Muscle of leg (tissue), 11 donors: ENCODE data around the gene TAF1. TPM values are rescaled to one million over a fixed set of nuclear protein-coding genes. Genes with fewer than 3 reads are reported as not detected.
"Not testable (repeated sequence)": the region's sequence is repeated elsewhere in the genome, so short reads cannot be mapped to it uniquely, and the experiment has no call there.

Experiments
- DNase-seq: peaks from one replicate; pipeline ENCODE4 v3.0.0; 2013
- H3K27ac ChIP-seq: one replicate; pipeline ENCODE4 v1.5.1; 2013; ENCODE audit warnings: mild to moderate bottlenecking, low read length, control low read depth
- H3K27me3 ChIP-seq: one replicate; pipeline ENCODE4 v1.6.1; 2013; ENCODE audit warnings: low read length; ENCODE audit not compliant: control insufficient read depth, insufficient read depth
- H3K36me3 ChIP-seq: one replicate; pipeline ENCODE4 v1.6.1; 2013; ENCODE audit warnings: low read length; ENCODE audit not compliant: control insufficient read depth, insufficient read depth
- H3K4me1 ChIP-seq: one replicate; pipeline ENCODE4 v1.6.1; 2013; ENCODE audit warnings: low read length; ENCODE audit not compliant: control insufficient read depth, insufficient read depth
- H3K4me3 ChIP-seq: one replicate; pipeline ENCODE4 v1.5.1; 2013; ENCODE audit warnings: low read length, control low read depth
- H3K9me3 ChIP-seq: replicated peaks from 2 replicates; pipeline ENCODE4 v1.6.1; 2013; ENCODE audit warnings: low read depth, low read length; ENCODE audit not compliant: control insufficient read depth
- WGBS: methylation state at CpG from one replicate; pipeline ENCODE4 v1.1.5; 2013; ENCODE audit warnings: missing lambda C conversion rate; ENCODE audit not compliant: insufficient coverage; 5-methylcytosine and 5-hydroxymethylcytosine counted together
- polyA plus RNA-seq, 8 donors: library from polyadenylated mRNA; unstranded; fragments of 120-200 nt; gene quantifications; one replicate each; pipeline versions ENCODE4 v1.2.1 to v1.2.3, GENCODE V29; 2013; ENCODE audit warnings: inconsistent platforms in 1 of 8, low replicate concordance in 1 of 8; ENCODE audit not compliant: insufficient read length in 8 of 8, insufficient read depth in 1 of 8
- total RNA-seq: library from RNA; stranded (reverse); fragments of 120-200 nt; gene quantifications from one replicate; pipeline ENCODE4 v1.2.4, GENCODE V29; 2013

The TAF1 gene
- total and polyA plus RNA-seq, 9 donors: 19.1 to 32.9 (median 27.6) TPM

DNA sequence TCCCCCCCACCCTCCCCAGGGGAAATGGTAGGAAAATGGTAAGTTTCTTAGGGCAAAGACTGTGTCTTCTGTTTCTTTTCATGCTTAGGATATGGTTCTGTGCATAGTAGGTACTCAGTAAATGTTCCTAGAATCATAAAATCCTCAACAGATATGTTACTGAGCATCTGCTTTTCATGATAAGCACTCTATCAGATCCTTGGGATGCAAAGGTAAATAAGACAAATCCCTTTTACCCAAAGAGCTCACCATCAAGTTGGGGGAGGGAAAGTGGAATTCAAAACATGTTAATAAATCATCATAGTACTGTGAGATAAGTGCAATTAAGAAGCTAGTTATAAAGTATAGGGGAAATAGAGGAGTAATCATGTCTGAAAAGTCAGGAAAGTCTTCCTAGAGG is 98.8 kb downstream of the TAF1 start:
- Histone ChIP-seq H3K4me3 (no peak overlapping the region), H3K4me1 (no peaks in the 10 kb centered on the region), H3K27me3 (no peaks in the 10 kb centered on the region), H3K36me3 (peaks cover 24% of the 10 kb centered on the region), H3K27ac (no peak overlapping the region), H3K9me3 (no peaks in the 10 kb centered on the region)
- DNase-seq: no peak

GRCh38 chrX:71466979-71467523 is 100.9 kb downstream of the TAF1 start:
- Histone ChIP-seq H3K9me3 (no peaks in the 10 kb centered on the region), H3K4me3 (no peak overlapping the region), H3K36me3 (peaks cover 7% of the 10 kb centered on the region), H3K4me1 (no peaks in the 10 kb centered on the region), H3K27me3 (no peaks in the 10 kb centered on the region), H3K27ac (no peak overlapping the region)
- no peak for DNase-seq
- 83% methylated on average over 2 of the region's 5 CpGs for WGBS

GRCh38 chrX:71475785-71476540 is 109.8 kb downstream of the TAF1 start:
- 73% methylated on average over 4 of the region's 8 CpGs for WGBS

DNA sequence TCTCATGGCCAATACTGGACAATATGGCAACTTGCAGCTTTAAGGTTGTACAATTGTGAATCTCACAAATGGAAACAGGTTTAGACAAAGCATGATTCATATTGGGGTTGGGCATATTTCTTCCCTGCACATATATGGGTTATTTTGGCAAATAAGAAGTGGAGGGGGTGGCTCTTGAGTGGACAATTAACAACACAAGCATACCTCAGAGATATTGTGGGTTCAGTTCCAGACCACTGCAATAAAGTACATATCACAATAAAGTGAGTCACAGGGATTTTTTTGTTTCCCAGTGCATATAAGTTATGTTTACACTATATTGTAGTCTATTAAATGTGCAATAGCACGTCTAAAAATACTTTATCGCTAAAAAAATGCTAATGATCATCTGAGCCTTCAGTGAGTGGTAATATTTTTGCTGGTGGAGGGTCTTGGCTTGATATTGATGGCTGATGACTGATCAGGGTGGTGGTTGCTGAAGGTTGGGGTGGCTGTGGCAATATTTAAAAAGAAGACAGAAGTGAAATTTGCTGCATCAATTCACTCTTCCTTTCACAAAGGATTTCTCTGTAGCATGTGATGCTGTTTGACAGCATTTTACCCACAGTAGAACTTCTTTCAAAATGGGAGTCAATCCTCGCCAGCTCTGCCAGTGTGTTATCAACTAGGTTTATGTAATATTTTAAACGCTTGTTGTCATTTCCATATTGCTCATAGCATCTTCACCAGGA is 116.2 kb downstream of the TAF1 start:
- H3K27me3 ChIP-seq: no peaks in the 10 kb centered on the region
- no peak overlapping the region for H3K27ac ChIP-seq
- H3K9me3 ChIP-seq: no peaks in the 10 kb centered on the region
- H3K36me3 ChIP-seq: no peaks in the 10 kb centered on the region
- H3K4me1 ChIP-seq: no peaks in the 10 kb centered on the region
- no peak overlapping the region for H3K4me3 ChIP-seq
- DNase-seq: no peak
- no CpG with 5 or more reads among the region's 4 CpGs for WGBS

More at GRCh38 chrX:71475785-71476540, 109.8 kb downstream of the TAF1 start:
- Histone ChIP-seq H3K36me3 (no peaks in the 10 kb centered on the region), H3K27ac (no peak overlapping the region), H3K9me3 (no peaks in the 10 kb centered on the region), H3K27me3 (no peaks in the 10 kb centered on the region), H3K4me3 (no peak overlapping the region), H3K4me1 (no peaks in the 10 kb centered on the region)
- no peak for DNase-seq

DNA sequence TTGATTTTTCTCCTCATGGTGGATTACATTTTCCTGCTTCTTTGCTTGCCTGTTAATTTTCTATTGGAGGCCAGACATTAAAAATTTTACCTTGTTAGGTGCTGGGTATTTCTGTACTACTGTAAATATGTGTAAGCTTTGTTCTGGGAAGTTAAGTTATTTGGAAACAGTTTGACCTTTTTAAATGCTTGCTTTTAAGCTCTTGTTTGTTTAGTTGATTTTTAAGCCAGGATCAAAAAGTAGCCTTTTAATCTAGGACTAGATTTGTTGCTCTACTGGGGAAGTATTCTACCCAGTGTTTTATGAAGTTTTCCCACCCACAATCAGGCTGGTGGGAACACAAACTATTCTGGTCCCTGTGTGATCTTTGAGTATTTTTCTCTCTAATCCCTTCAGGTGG is 121.7 kb downstream of the TAF1 start:
- Histone ChIP-seq H3K4me3 (no peak overlapping the region), H3K27ac (no peak overlapping the region), H3K36me3 (no peaks in the 10 kb centered on the region), H3K4me1 (no peaks in the 10 kb centered on the region), H3K9me3 (peaks cover 2% of the 10 kb centered on the region), H3K27me3 (no peaks in the 10 kb centered on the region)
- no peak for DNase-seq

GRCh38 chrX:71489540-71489939 is 123.4 kb downstream of the TAF1 start:
- H3K36me3 ChIP-seq: no peaks in the 10 kb centered on the region
- WGBS: 80% methylated on average over 3 of the region's 5 CpGs
- H3K4me3 ChIP-seq: no peak overlapping the region
- peaks cover 4% of the 10 kb centered on the region for H3K9me3 ChIP-seq
- H3K27ac ChIP-seq: no peak overlapping the region
- no peak for DNase-seq
- no peaks in the 10 kb centered on the region for H3K4me1 ChIP-seq
- peaks cover 2% of the 10 kb centered on the region for H3K27me3 ChIP-seq

DNA sequence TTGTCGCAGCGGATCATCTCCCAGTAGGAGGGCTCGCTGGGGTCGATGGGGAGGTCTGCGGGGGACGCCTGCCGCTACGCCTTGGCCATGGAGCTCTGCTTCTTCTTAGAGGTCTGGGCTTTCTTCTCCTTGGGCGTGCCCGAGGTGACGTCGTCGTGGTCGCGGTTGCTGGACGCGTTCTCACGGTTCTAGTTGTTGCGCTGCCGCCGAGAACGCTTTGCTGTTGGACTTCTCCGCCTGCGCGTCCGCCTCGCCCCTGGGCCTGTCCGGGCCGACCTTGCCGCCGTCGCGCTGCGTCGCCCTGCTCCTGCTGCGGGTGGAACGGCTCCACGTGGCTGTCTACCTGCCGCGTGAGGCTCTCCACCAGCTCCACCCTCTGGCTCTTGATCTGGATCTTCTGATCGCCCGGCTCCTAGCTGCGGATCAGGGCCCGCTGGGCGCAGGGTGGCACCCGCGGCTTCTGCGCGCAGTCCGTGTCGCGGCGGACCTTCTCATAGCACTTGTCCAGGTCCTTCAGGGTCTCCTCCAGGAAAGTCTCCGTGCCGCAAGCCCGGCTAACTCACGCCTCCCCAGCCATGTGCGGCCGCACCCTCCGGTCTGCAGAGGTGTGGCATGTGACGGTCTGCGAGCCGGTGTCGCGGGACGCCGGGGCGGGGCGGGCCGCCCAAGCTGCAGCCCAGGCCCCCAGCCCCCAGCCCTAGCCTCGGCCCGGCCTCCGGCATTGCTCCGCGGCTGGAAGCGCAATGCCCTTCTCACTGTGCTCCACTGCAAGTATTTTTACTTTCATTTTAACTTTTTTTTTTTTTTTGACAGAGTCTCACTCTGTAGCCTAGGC is 126.3 kb downstream of the TAF1 start:
- DNase-seq: peak; percentile 49
- H3K4me1 ChIP-seq: no peaks in the 10 kb centered on the region
- 30% methylated on average over 76 of the region's 76 CpGs for WGBS
- peaks cover 5% of the 10 kb centered on the region for H3K9me3 ChIP-seq
- H3K36me3 ChIP-seq: no peaks in the 10 kb centered on the region
- H3K4me3 ChIP-seq: peak overlapping the region; percentile 50
- H3K27ac ChIP-seq: no peak overlapping the region
- peaks cover 2% of the 10 kb centered on the region for H3K27me3 ChIP-seq

GRCh38 chrX:71493111-71493613 is 127.0 kb downstream of the TAF1 start:
- no peak overlapping the region for H3K27ac ChIP-seq
- H3K27me3 ChIP-seq: peaks cover 2% of the 10 kb centered on the region
- H3K4me3 ChIP-seq: no peak overlapping the region
- 65% methylated on average over 8 of the region's 16 CpGs for WGBS
- H3K4me1 ChIP-seq: no peaks in the 10 kb centered on the region
- no peaks in the 10 kb centered on the region for H3K36me3 ChIP-seq
- peaks cover 5% of the 10 kb centered on the region for H3K9me3 ChIP-seq
- DNase-seq: peak; percentile 53

GRCh38 chrX:71495979-71496378 is 129.8 kb downstream of the TAF1 start:
- DNase-seq, H3K27ac ChIP-seq, H3K4me1 ChIP-seq, H3K9me3 ChIP-seq, H3K27me3 ChIP-seq, H3K36me3 ChIP-seq, H3K4me3 ChIP-seq: not testable (repeated sequence)
- 57% methylated on average over 1 of the region's 3 CpGs for WGBS

GRCh38 chrX:71496476-71496875 is 130.3 kb downstream of the TAF1 start:
- H3K9me3 ChIP-seq: peaks cover 4% of the 10 kb centered on the region
- 88% methylated on average over 2 of the region's 3 CpGs for WGBS
- H3K27me3 ChIP-seq: peaks cover 2% of the 10 kb centered on the region
- no peak overlapping the region for H3K4me3 ChIP-seq
- DNase-seq: no peak
- H3K27ac ChIP-seq: no peak overlapping the region
- no peaks in the 10 kb centered on the region for H3K4me1 ChIP-seq
- no peaks in the 10 kb centered on the region for H3K36me3 ChIP-seq
